ENCODE data around the gene LARGE1. TPM values are rescaled to one million over a fixed set of nuclear protein-coding genes. Genes with fewer than 3 reads are reported as not detected.

Gene LARGE1
- total RNA-seq, 6 experiments from 2014 or later: 12.2 to 28.3 (median 15.2) TPM

GRCh38 chr22:33272180-33272579 is 648.1 kb downstream of the LARGE1 start:
- Histone ChIP-seq H3K27me3 (no peaks in the 10 kb centered on the region), H3K4me3 (peak overlapping the region; percentile 24 to 46 (median 40)), H3K36me3 (no peaks in the 10 kb centered on the region), H3K9me3 (no peaks in the 10 kb centered on the region), H3K27ac (peak overlapping the region; percentile 62 to 73 (median 62)), H3K4me1 (peaks cover 0 to 49% (median 18%) of the 10 kb centered on the region in 4 donors)
- TF ChIP-seq POLR2A (IDR thresholded peaks at IDR 0.05) (peak; percentile 22), CTCF (IDR thresholded peaks at IDR 0.05) (no peak)
- peak; percentile 87 to 91 (median 90) for ATAC-seq
- 30% methylated on average over 2 of the region's 2 CpGs for WGBS (ENCODE audit: insufficient coverage, low coverage, low lambda C conversion rate, missing lambda C conversion rate)
- intact Hi-C loops (cut with DNase I): no loop called here
- peak in 1 of 3 donors; percentile 79 for DNase-seq

- peaks cover 0 to 49% (median 18%) of the 10 kb centered on the region in 4 donors for H3K4me1 ChIP-seq
- H3K36me3 ChIP-seq: no peaks in the 10 kb centered on the region
- intact Hi-C loops (cut with DNase I): no loop called here
- ATAC-seq (peak; percentile 76 to 87 (median 80)), DNase-seq (peak; percentile 81 to 93 (median 90))
- peak overlapping the region; percentile 62 to 73 (median 62) for H3K27ac ChIP-seq
- H3K27me3 ChIP-seq: no peaks in the 10 kb centered on the region
- no peaks in the 10 kb centered on the region for H3K9me3 ChIP-seq
- peak overlapping the region; percentile 24 to 46 (median 40) for H3K4me3 ChIP-seq
- 20% methylated on average over 5 of the region's 6 CpGs for WGBS (ENCODE audit: insufficient coverage, low coverage, low lambda C conversion rate, missing lambda C conversion rate)
- TF ChIP-seq CTCF (IDR thresholded peaks at IDR 0.05) (peak in 3 of 4 donors; percentile 20 to 24 (median 22)), POLR2A (IDR thresholded peaks at IDR 0.05) (no peak)
Observed at GRCh38 chr22:33271390-33272161, 648.7 kb downstream of the LARGE1 start.

GRCh38 chr22:33270596-33270995 is 649.7 kb downstream of the LARGE1 start:
- Histone ChIP-seq H3K36me3 (no peaks in the 10 kb centered on the region), H3K4me1 (peaks cover 0 to 43% (median 16%) of the 10 kb centered on the region in 4 donors), H3K4me3 (no peak overlapping the region), H3K27ac (peak overlapping the region in 1 of 3 donors; percentile 16), H3K9me3 (no peaks in the 10 kb centered on the region), H3K27me3 (no peaks in the 10 kb centered on the region)
- ATAC-seq (no peak), DNase-seq (no peak)
- TF ChIP-seq POLR2A (IDR thresholded peaks at IDR 0.05): no peak
- no peak for TF ChIP-seq CTCF (IDR thresholded peaks at IDR 0.05)
- intact Hi-C loops (cut with DNase I): no loop called here

- intact Hi-C loops (cut with DNase I): no loop called here
- Histone ChIP-seq H3K9me3 (no peaks in the 10 kb centered on the region), H3K27ac (no peak overlapping the region), H3K36me3 (no peaks in the 10 kb centered on the region), H3K4me1 (no peaks in the 10 kb centered on the region), H3K4me3 (no peak overlapping the region), H3K27me3 (no peaks in the 10 kb centered on the region)
- TF ChIP-seq POLR2A (IDR thresholded peaks at IDR 0.05) (no peak), CTCF (IDR thresholded peaks at IDR 0.05) (no peak)
- ATAC-seq: no peak
- DNase-seq: no peak
- 73% methylated on average over 4 of the region's 4 CpGs for WGBS (ENCODE audit: insufficient coverage, low coverage, low lambda C conversion rate, missing lambda C conversion rate)
Observed at GRCh38 chr22:33261699-33262098, 658.6 kb downstream of the LARGE1 start.
